MV-4-11 (cell line): Measurements from ENCODE around the gene SLC26A9.

ENCODE experiments used
- DNase-seq: peaks from one replicate; lab custom pipeline; 2025; lab: John Stamatoyannopoulos, UW

Gene SLC26A9

GRCh38 chr1:205947024-205947423 lies 3.8 kb upstream of the SLC26A9 start:
- no peak for DNase-seq

GRCh38 chr1:205945069-205945468 lies 1.8 kb upstream of the SLC26A9 start:
- DNase-seq: no peak

GRCh38 chr1:205944525-205944924 lies 1.3 kb upstream of the SLC26A9 start:
- no peak for DNase-seq

GRCh38 chr1:205942631-205943159 lies 561 bp downstream of the SLC26A9 start:
- DNase-seq: peak; percentile 4

- DNase-seq: no peak
These were observed 2.5 kb downstream of the SLC26A9 start for GRCh38 chr1:205940710-205941109.

- no peak for DNase-seq
These were observed 3.4 kb downstream of the SLC26A9 start for GRCh38 chr1:205939690-205940330.

- DNase-seq: no peak
These were observed 4.6 kb downstream of the SLC26A9 start for GRCh38 chr1:205938682-205939081.

- no peak for DNase-seq
These were observed 6.2 kb downstream of the SLC26A9 start for GRCh38 chr1:205936846-205937586.

GRCh38 chr1:205936311-205936710 lies 6.9 kb downstream of the SLC26A9 start:
- DNase-seq: no peak

- no peak for DNase-seq
These were observed 7.4 kb downstream of the SLC26A9 start for GRCh38 chr1:205935869-205936268.

GRCh38 chr1:205934788-205935187 lies 8.5 kb downstream of the SLC26A9 start:
- DNase-seq: no peak

GRCh38 chr1:205933671-205934618 lies 9.3 kb downstream of the SLC26A9 start:
- DNase-seq: peak; percentile 56

- DNase-seq: no peak
These were observed 10.5 kb downstream of the SLC26A9 start for GRCh38 chr1:205932776-205933175.

- peak; percentile 79 for DNase-seq
These were observed 12.4 kb downstream of the SLC26A9 start for GRCh38 chr1:205930799-205931281.

GRCh38 chr1:205930195-205930577 lies 13.1 kb downstream of the SLC26A9 start:
- no peak for DNase-seq

GRCh38 chr1:205929496-205930194 lies 13.6 kb downstream of the SLC26A9 start:
- peak; percentile 47 for DNase-seq

- no peak for DNase-seq
These were observed 14.9 kb downstream of the SLC26A9 start for GRCh38 chr1:205928317-205928716.

GRCh38 chr1:205927676-205928075 lies 15.6 kb downstream of the SLC26A9 start:
- DNase-seq: no peak

GRCh38 chr1:205927247-205927646 lies 16.0 kb downstream of the SLC26A9 start:
- no peak for DNase-seq

- no peak for DNase-seq
These were observed 16.6 kb downstream of the SLC26A9 start for GRCh38 chr1:205926636-205927035.

- peak; percentile 47 for DNase-seq
These were observed 17.0 kb downstream of the SLC26A9 start for GRCh38 chr1:205926213-205926612.
